H1 (cell line): Measurements from ENCODE around the gene MACROD2. TPM values are rescaled to one million over a fixed set of nuclear protein-coding genes. Genes with fewer than 3 reads are reported as not detected.
A peak's percentile ranks its signal among the peaks of the same experiment; 100 is the strongest.

Source experiments
- CTCF ChIA-PET: fragments of 300-600 bp; sonication (Branson Sonifier 250); formaldehyde crosslinking; loops from one replicate; lab custom pipeline; 2021; ENCODE audit not compliant: partially characterized antibody; lab: Charles Lee
- POLR2A ChIA-PET: fragments of 300-600 bp; sonication (Branson Sonifier 250); formaldehyde crosslinking; loops from one replicate; lab custom pipeline; 2021; ENCODE audit warnings: inconsistent platforms; ENCODE audit not compliant: partially characterized antibody; lab: Charles Lee
- DNase-seq, 2 experiments: peaks; one replicate each; pipeline versions ENCODE4 v3.0.0 to v3.0.0-alpha.2; 2010 to 2022; ENCODE audit warnings: low spot score in 2 of 2, low read depth in 1 of 2, mixed read lengths in 1 of 2
- FAIRE-seq: peaks from 2 replicates; lab custom pipeline; 2011; peaks lifted over from hg19 to GRCh38; lab: Jason Lieb, UNC
- H2AFZ ChIP-seq: 2 replicates; pipeline ENCODE4 v1.8.1; 2012; ENCODE audit warnings: low read length, inconsistent platforms
- H2AK5ac ChIP-seq: 2 replicates; pipeline ENCODE4 v1.6.1; 2013; ENCODE audit warnings: low read depth, low read length
- H2BK120ac ChIP-seq: replicated peaks from 2 replicates; pipeline ENCODE3; 2013; ENCODE audit warnings: low read depth, low read length, inconsistent platforms
- H2BK12ac ChIP-seq: 2 replicates; pipeline ENCODE4 v1.6.1; 2013; ENCODE audit warnings: low read depth, low read length
- H2BK15ac ChIP-seq: 2 replicates; pipeline ENCODE4 v1.6.1; 2013; ENCODE audit warnings: low read length
- H2BK20ac ChIP-seq: 2 replicates; pipeline ENCODE4 v1.6.1; 2013; ENCODE audit warnings: low read length
- H2BK5ac ChIP-seq: 2 replicates; pipeline ENCODE4 v1.6.1; 2013; ENCODE audit warnings: low read depth, low read length
- H3K14ac ChIP-seq: 2 replicates; pipeline ENCODE4 v1.6.1; 2013; ENCODE audit warnings: inconsistent platforms; ENCODE audit not compliant: insufficient read length
- H3K18ac ChIP-seq: 2 replicates; pipeline ENCODE4 v1.6.1; 2013; ENCODE audit warnings: low read length; ENCODE audit errors: extremely low read depth
- H3K23ac ChIP-seq: 2 replicates; pipeline ENCODE4 v1.6.1; 2013; ENCODE audit warnings: inconsistent platforms; ENCODE audit not compliant: insufficient read length
- H3K23me2 ChIP-seq: 2 replicates; pipeline ENCODE4 v1.6.1; 2013; ENCODE audit warnings: low read depth, low read length
- H3K27ac ChIP-seq: 2 replicates; pipeline ENCODE4 v1.6.1; 2011; ENCODE audit warnings: low read depth, low read length, inconsistent platforms
- H3K27me3 ChIP-seq, 4 experiments: replicated peaks in 1 of 4; 1 replicate in 1 of 4; 2 replicates in 3 of 4; pipeline versions ENCODE4 v1.6.1 to v1.8.1; 2011 to 2013; ENCODE audit warnings: low read length in 3 of 4, mild to moderate bottlenecking in 3 of 4, inconsistent platforms in 2 of 4, mixed read lengths in 2 of 4, moderate library complexity in 1 of 4; ENCODE audit not compliant: control insufficient read depth in 3 of 4, insufficient read depth in 3 of 4; ENCODE audit errors: extremely low read depth in 1 of 4
- H3K36me3 ChIP-seq, 4 experiments: 2 replicates each; pipeline versions ENCODE4 v1.6.1 to v1.8.1; 2011 to 2013; ENCODE audit warnings: mild to moderate bottlenecking in 4 of 4, low read length in 3 of 4, moderate library complexity in 2 of 4, control low read depth in 1 of 4, inconsistent platforms in 1 of 4; ENCODE audit not compliant: insufficient read depth in 4 of 4, control insufficient read depth in 2 of 4
- H3K4ac ChIP-seq: replicated peaks from 2 replicates; pipeline ENCODE3; 2013; ENCODE audit warnings: low read length, low read depth, mixed read lengths, inconsistent platforms; ENCODE audit not compliant: insufficient read length
- H3K4me1 ChIP-seq, 4 experiments: replicated peaks in 1 of 4; 1 replicate in 1 of 4; 2 replicates in 3 of 4; pipeline versions ENCODE4 v1.6.1 to v1.8.1; 2011 to 2013; ENCODE audit warnings: low read length in 3 of 4, inconsistent platforms in 2 of 4, mixed read lengths in 1 of 4; ENCODE audit not compliant: insufficient read depth in 4 of 4, control insufficient read depth in 3 of 4
- H3K4me2 ChIP-seq, 2 experiments: 2 replicates each; pipeline versions ENCODE4 v1.6.1 to v1.8.1; 2011 to 2013; ENCODE audit warnings: low read depth in 2 of 2, low read length in 2 of 2, control low read depth in 1 of 2, inconsistent platforms in 1 of 2, mild to moderate bottlenecking in 1 of 2; ENCODE audit not compliant: insufficient read depth in 1 of 2
- H3K4me3 ChIP-seq, 4 experiments: fragments of 200-600, 300-600 bp in 1 of 4; sonication (generic), shearing (Covaris generic), sonication (Bioruptor Twin) in 1 of 4; 2 replicates each; pipeline versions ENCODE4 v1.5.1 to v1.8.1; 2011 to 2016; ENCODE audit warnings: low read length in 4 of 4, low read depth in 3 of 4, control low read depth in 2 of 4, inconsistent platforms in 2 of 4, mild to moderate bottlenecking in 2 of 4, mixed read lengths in 1 of 4, moderate library complexity in 1 of 4; ENCODE audit not compliant: insufficient read depth in 2 of 4; ENCODE audit errors: extremely low read depth in 1 of 4
- H3K56ac ChIP-seq: replicated peaks from 2 replicates; pipeline ENCODE3; 2013; ENCODE audit warnings: low read depth, mild to moderate bottlenecking, mixed read lengths, low read length, inconsistent platforms; ENCODE audit not compliant: insufficient read length
- H3K79me1 ChIP-seq: 2 replicates; pipeline ENCODE4 v1.6.1; 2013; ENCODE audit warnings: low read depth, low read length, control low read depth
- H3K79me2 ChIP-seq, 2 experiments: 2 replicates each; pipeline versions ENCODE4 v1.6.1 to v1.8.1; 2012 to 2013; ENCODE audit warnings: low read length in 2 of 2, mild to moderate bottlenecking in 2 of 2, inconsistent platforms in 1 of 2; ENCODE audit not compliant: insufficient read depth in 2 of 2, control insufficient read depth in 1 of 2
- H3K9ac ChIP-seq, 4 experiments: replicated peaks in 1 of 4; 1 replicate in 1 of 4; 2 replicates in 3 of 4; pipeline versions ENCODE4 v1.6.1 to v1.8.1; 2011 to 2013; ENCODE audit warnings: low read depth in 3 of 4, low read length in 3 of 4, control low read depth in 2 of 4, mild to moderate bottlenecking in 2 of 4, moderate library complexity in 2 of 4, inconsistent platforms in 1 of 4; ENCODE audit errors: extremely low read depth in 1 of 4
- H3K9me3 ChIP-seq, 2 experiments: 2 replicates each; pipeline versions ENCODE4 v1.6.1 to v1.8.1; 2012 to 2013; ENCODE audit warnings: mild to moderate bottlenecking in 2 of 2, moderate library complexity in 2 of 2, control low read depth in 1 of 2, inconsistent platforms in 1 of 2, low read depth in 1 of 2, low read length in 1 of 2, mixed read lengths in 1 of 2; ENCODE audit not compliant: insufficient read depth in 2 of 2
- H4K20me1 ChIP-seq, 2 experiments: replicated peaks in 1 of 2; 2 replicates each; pipeline versions ENCODE3 to v1.8.1; 2011 to 2013; ENCODE audit warnings: inconsistent platforms in 2 of 2, low read length in 2 of 2, mild to moderate bottlenecking in 1 of 2; ENCODE audit not compliant: insufficient read depth in 2 of 2, control insufficient read depth in 1 of 2
- H4K5ac ChIP-seq: 2 replicates; pipeline ENCODE4 v1.6.1; 2013; ENCODE audit warnings: low read length, low read depth, mixed read lengths, inconsistent platforms; ENCODE audit not compliant: insufficient read length
- H4K8ac ChIP-seq: 2 replicates; pipeline ENCODE4 v1.8.0; 2013; ENCODE audit warnings: mild to moderate bottlenecking, moderate library complexity, low read length, inconsistent platforms; ENCODE audit not compliant: insufficient read depth; ENCODE audit errors: extremely low read depth
- H4K91ac ChIP-seq: replicated peaks from 2 replicates; pipeline ENCODE3; 2013; ENCODE audit warnings: low read length, mixed read lengths, inconsistent platforms; ENCODE audit not compliant: insufficient read length
- BCL11A ChIP-seq, 2 experiments: IDR thresholded peaks; one replicate each; pipeline ENCODE4 v1.6.1; 2011; ENCODE audit warnings: low read depth in 2 of 2, low read length in 2 of 2, mild to moderate bottlenecking in 2 of 2
- BRCA1 ChIP-seq: IDR thresholded peaks from 2 replicates; pipeline ENCODE4 v1.6.1; 2012; ENCODE audit warnings: low read depth, low read length, improper control_type of control experiment
- CBX8 ChIP-seq: fragments of 300-800, 300-1000 bp; sonication (generic); IDR thresholded peaks from 2 replicates; pipeline ENCODE4 v1.7.1; 2016; ENCODE audit warnings: low read depth, low read length, borderline replicate concordance
- CHD2 ChIP-seq: IDR thresholded peaks from 2 replicates; pipeline ENCODE4 v1.6.1; 2012; ENCODE audit warnings: low read length, improper control_type of control experiment
- KDM4A ChIP-seq: IDR thresholded peaks from one replicate; pipeline ENCODE4 v1.7.1; 2012; ENCODE audit warnings: low read depth, mild to moderate bottlenecking, moderate library complexity, low read length, inconsistent platforms; ENCODE audit not compliant: severe bottlenecking
- NRF1 ChIP-seq: IDR thresholded peaks from 2 replicates; pipeline ENCODE4 v1.6.1; 2011; ENCODE audit warnings: mild to moderate bottlenecking, low read depth, low read length, improper control_type of control experiment
- RBBP5 ChIP-seq: IDR thresholded peaks from 2 replicates; pipeline ENCODE4 v1.7.1; 2012; ENCODE audit warnings: low read depth, mild to moderate bottlenecking, inconsistent platforms, low read length, moderate library complexity, borderline replicate concordance
- RNF2 ChIP-seq: fragments of 200-900, 300-1000 bp; sonication (generic); IDR thresholded peaks from 2 replicates; pipeline ENCODE4 v1.7.1; 2016; ENCODE audit warnings: borderline replicate concordance, low read depth, mild to moderate bottlenecking, antibody characterized with exemption, low read length; ENCODE audit not compliant: poor library complexity, severe bottlenecking; ENCODE audit errors: missing control alignments
- RXRA ChIP-seq: IDR thresholded peaks from 2 replicates; pipeline ENCODE4 v1.6.1; 2011; ENCODE audit warnings: low read depth, mild to moderate bottlenecking, low read length, moderate library complexity; ENCODE audit not compliant: insufficient read depth
- SAP30 ChIP-seq: fragments of 300-600 bp; sonication (generic); IDR thresholded peaks from 2 replicates; pipeline ENCODE4 v1.7.1; 2012; ENCODE audit warnings: low read length, moderate library complexity, mild to moderate bottlenecking, inconsistent platforms; ENCODE audit not compliant: insufficient read depth, insufficient replicate concordance
- SIN3A ChIP-seq, 2 experiments: IDR thresholded peaks in 1 of 2; conservative IDR thresholded peaks in 1 of 2; 2 replicates each; pipeline ENCODE4 v1.6.1; 2011 to 2012; ENCODE audit warnings: low read length in 2 of 2, improper control_type of control experiment in 1 of 2, low read depth in 1 of 2, mild to moderate bottlenecking in 1 of 2
- SIX5 ChIP-seq: IDR thresholded peaks from 2 replicates; pipeline ENCODE4 v1.6.1; 2011; ENCODE audit warnings: mild to moderate bottlenecking, low read depth, low read length
- SUZ12 ChIP-seq: fragments of 200-600 bp; sonication (generic); IDR thresholded peaks from 2 replicates; pipeline ENCODE4 v1.6.1; 2012; ENCODE audit warnings: mild to moderate bottlenecking, inconsistent platforms, low read length, moderate library complexity, mixed read lengths
- ZNF274 ChIP-seq: IDR thresholded peaks from 2 replicates; pipeline ENCODE4 v1.7.0; 2012; ENCODE audit warnings: low read length, borderline replicate concordance; ENCODE audit errors: extremely low read depth
- WGBS, 2 experiments: shearing (Covaris generic) in 1 of 2; methylation state at CpG; one replicate each; pipeline versions ENCODE4 v1.1.6 to v1.1.7; 2013 to 2015; ENCODE audit warnings: low lambda C conversion rate in 2 of 2, mixed read lengths in 2 of 2, inconsistent platforms in 1 of 2, low coverage in 1 of 2, missing lambda C conversion rate in 1 of 2; ENCODE audit not compliant: insufficient replicate concordance in 2 of 2, insufficient coverage in 1 of 2, insufficient read length in 1 of 2; ENCODE audit errors: extremely low coverage in 1 of 2, missing lambda C conversion rate in 1 of 2; 5-methylcytosine and 5-hydroxymethylcytosine counted together
- polyA plus RNA-seq, 7 experiments: library from polyadenylated mRNA; depleted of rRNA in 3 of 7; stranded (reverse) in 5 of 7; unstranded in 2 of 7; fragments of >200 nt in 5 of 7; fragments of 200-250 nt in 2 of 7; gene quantifications; 1 replicate in 5 of 7; 2 replicates in 1 of 7; 4 replicates in 1 of 7; pipeline versions ENCODE4 v1.2.1 to v1.2.3, GENCODE V29; 2011 to 2013; ENCODE audit warnings: missing spikeins in 2 of 7, mixed read lengths in 2 of 7
- total RNA-seq: library from RNA; stranded (reverse); fragmentation: NEBNext Ultra II Directional; extraction: Animal tissue kit (Norgen Biotek cat#: 25700); gene quantifications from 2 replicates; pipeline ENCODE4 v1.2.1, GENCODE V29; 2021

Gene MACROD2
- total and polyA plus RNA-seq, 2 of the 8 experiments (the other 6 are each of a cell fraction or from before 2014, with no cell fraction given) = 0.70 to 3.9 TPM

DNA sequence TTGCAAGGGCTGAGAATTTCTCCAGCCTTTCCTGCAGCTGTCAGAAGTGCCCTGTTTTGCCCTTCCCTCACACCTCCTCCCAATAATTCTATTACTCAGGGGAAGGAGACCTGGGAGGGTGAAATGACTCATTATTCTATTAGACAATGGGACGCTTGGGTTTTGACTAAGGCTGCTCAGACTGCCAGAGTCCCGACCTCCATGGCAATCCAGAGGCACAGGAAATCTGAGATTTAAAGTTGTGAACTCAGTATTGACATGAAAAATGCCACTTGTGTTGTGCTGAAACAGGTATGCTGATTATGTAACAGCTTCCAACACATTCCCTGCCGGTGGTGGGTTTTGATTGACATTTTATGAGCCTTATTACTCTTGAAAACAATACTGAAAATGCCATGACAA, 967.9 kb downstream of the MACROD2 start:
- Histone ChIP-seq H3K27me3 (no peaks in the 10 kb centered on the region), H3K79me2 (no peaks in the 10 kb centered on the region), H3K23me2 (peaks cover 2% of the 10 kb centered on the region; the same call in 1 of the 2 replicates), H3K27ac (no peak overlapping the region), H4K5ac (no peak overlapping the region), H2AK5ac (no peak overlapping the region), H3K36me3 (no peaks in the 10 kb centered on the region), H2BK20ac (no peak overlapping the region), H3K4me1 (peaks cover 0 to 6% (median 2%) of the 10 kb centered on the region in 4 experiments; a peak in 3 of 7 replicates), H2AFZ (0 out of 2 replicates have a peak overlapping the region, but pooled peaks have one; percentile 49), H2BK15ac (no peak overlapping the region), H4K20me1 (no peaks in the 10 kb centered on the region), H3K4me3 (no peak overlapping the region), H3K4ac (no peak overlapping the region), H3K23ac (no peak overlapping the region), H3K56ac (no peak overlapping the region), H4K91ac (no peak overlapping the region), H3K4me2 (no peak overlapping the region), H3K79me1 (no peaks in the 10 kb centered on the region), H3K9ac (no peak overlapping the region), H2BK12ac (no peak overlapping the region), H2BK5ac (no peak overlapping the region), H3K14ac (no peak overlapping the region), H3K9me3 (no peaks in the 10 kb centered on the region), H3K18ac (no peak overlapping the region), H2BK120ac (no peak overlapping the region), H4K8ac (no peak overlapping the region)
- WGBS, 2 experiments = 53% methylated on average over 3 of the region's 3 CpGs; no CpG with 5 or more reads in 1 of the 2 experiments
- DNase-seq (no peak), FAIRE-seq (no peak)
- POLR2A ChIA-PET = no interaction called here
- CTCF ChIA-PET = interaction anchor here (1.1 to 1.3 kb wide), 2 partner anchors 12 to 13 kb away, joined by 3 to 4 read pairs; no protein-coding TSS in a partner anchor
- TF ChIP-seq RXRA = no peak
- TF ChIP-seq SIN3A (conservative IDR thresholded peaks at IDR 0.05 in 1 of 2, IDR thresholded peaks at IDR 0.05 in 1 of 2; ENCODE audit: low read depth in 1 of 2, low read length in 2 of 2) = no peak
- TF ChIP-seq CBX8 = no peak
- TF ChIP-seq BCL11A (IDR thresholded peaks at IDR 0.05; ENCODE audit: low read depth in 2 of 2, low read length in 2 of 2) = no peak
- TF ChIP-seq ZNF274 = no peak
- TF ChIP-seq KDM4A = no peak
- no peak for TF ChIP-seq SUZ12
- no peak for TF ChIP-seq RBBP5
- no peak for TF ChIP-seq RNF2
- TF ChIP-seq SAP30 = no peak
- no peak for TF ChIP-seq CHD2
- TF ChIP-seq BRCA1 = no peak
- TF ChIP-seq SIX5 = no peak
- no peak for TF ChIP-seq NRF1
